GM19193 (cell line): ENCODE results near the gene AKR1C4.

ENCODE experiments used
- POLR2A ChIP-seq: IDR thresholded peaks from 4 replicates; pipeline ENCODE4 v1.6.1; 2011; ENCODE audit not compliant: insufficient read depth, insufficient read length; ENCODE audit errors: extremely low read depth

AKR1C4 gene

GRCh38 chr10:5188358-5188757 is 8.3 kb upstream of the AKR1C4 start:
- TF ChIP-seq POLR2A: no peak

DNA sequence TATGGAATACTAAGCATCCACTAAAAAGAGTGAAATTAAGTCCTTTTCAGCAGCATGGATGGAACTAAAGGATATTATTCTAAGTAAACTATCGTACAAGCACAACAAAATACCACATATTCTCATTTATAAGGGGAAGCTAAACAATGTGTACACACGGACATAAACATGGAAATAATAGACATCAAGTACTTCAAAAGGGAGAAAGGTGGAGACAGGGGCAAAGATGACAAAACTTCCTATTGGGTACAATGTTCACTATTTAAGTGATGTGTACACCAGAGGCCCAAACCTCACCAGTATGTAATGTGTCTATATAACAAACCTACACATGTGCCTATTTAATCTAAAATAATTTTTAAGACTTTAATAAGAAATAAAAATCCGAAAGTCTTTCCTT is 2.2 kb upstream of the AKR1C4 start:
- no peak for TF ChIP-seq POLR2A

GRCh38 chr10:5195727-5196374 is 786 bp upstream of the AKR1C4 start:
- no peak for TF ChIP-seq POLR2A

GRCh38 chr10:5198386-5198785 is 1.7 kb downstream of the AKR1C4 start:
- TF ChIP-seq POLR2A: no peak

DNA sequence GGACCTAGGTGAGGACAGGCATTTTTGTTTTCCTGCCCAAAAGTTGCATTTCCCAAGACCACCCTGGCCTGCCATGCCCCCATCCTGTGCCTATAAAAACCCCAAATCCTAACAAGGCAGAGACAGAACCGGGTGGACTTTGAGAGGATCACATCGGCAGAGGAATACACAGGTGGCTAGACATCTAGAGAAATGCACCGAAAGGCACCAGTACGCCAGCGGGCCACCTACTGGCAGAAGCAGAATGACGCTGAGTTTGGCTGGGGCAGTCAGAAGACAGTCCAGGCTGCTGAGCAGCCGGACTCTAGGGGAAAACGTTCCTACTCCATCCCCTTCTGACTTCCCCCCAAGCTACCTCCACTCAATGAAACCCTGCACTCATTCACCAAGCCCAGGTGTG is 2.8 kb downstream of the AKR1C4 start:
- no peak for TF ChIP-seq POLR2A

- TF ChIP-seq POLR2A: no peak
Measured at GRCh38 chr10:5206799-5207198, 10.2 kb downstream of the AKR1C4 start.

- no peak for TF ChIP-seq POLR2A
Measured at GRCh38 chr10:5211696-5212536, 15.3 kb downstream of the AKR1C4 start.

GRCh38 chr10:5216801-5217200 is 20.2 kb downstream of the AKR1C4 start:
- TF ChIP-seq POLR2A: no peak

DNA sequence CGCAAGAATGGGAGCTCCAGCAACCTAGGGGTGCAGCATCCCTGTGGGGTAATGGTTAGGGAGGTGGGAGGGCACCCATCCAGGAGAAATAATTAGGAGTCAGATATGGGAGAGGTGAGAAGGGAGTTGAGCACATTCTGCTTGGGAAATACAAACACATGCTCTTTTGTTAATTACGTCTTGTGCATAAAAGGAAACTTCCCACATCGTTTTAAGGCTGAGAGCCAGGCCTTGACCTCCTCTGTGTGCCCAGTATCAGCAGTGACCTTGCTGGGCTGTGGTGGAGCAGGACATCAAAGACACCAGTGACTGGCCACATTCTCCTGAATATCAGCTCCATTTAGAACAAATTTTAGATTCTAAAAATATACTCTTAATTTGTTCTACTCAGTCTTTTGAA is 22.6 kb downstream of the AKR1C4 start:
- no peak for TF ChIP-seq POLR2A

DNA sequence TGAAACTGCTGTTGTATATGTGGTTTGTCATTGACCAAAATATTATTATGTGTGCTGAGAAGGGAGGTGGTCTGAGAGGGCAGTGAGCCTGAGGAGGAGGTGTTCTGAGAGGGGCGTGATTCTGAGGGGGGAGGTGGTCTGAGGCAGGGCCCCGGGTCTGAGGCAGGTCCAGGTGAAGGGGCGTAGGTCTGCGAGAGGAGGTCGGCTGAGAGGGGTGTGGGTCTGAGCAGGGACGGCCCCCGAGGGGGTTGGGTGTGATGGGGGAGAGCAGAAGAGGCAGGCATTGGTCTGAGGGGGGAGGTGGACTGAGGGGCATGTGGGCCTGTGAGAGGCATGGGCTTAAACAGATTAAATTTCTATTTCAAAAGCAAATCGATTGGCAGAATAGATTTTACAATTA is 32.4 kb downstream of the AKR1C4 start:
- no peak for TF ChIP-seq POLR2A

- TF ChIP-seq POLR2A: no peak
Measured at GRCh38 chr10:5233324-5233723, 36.7 kb downstream of the AKR1C4 start.

DNA sequence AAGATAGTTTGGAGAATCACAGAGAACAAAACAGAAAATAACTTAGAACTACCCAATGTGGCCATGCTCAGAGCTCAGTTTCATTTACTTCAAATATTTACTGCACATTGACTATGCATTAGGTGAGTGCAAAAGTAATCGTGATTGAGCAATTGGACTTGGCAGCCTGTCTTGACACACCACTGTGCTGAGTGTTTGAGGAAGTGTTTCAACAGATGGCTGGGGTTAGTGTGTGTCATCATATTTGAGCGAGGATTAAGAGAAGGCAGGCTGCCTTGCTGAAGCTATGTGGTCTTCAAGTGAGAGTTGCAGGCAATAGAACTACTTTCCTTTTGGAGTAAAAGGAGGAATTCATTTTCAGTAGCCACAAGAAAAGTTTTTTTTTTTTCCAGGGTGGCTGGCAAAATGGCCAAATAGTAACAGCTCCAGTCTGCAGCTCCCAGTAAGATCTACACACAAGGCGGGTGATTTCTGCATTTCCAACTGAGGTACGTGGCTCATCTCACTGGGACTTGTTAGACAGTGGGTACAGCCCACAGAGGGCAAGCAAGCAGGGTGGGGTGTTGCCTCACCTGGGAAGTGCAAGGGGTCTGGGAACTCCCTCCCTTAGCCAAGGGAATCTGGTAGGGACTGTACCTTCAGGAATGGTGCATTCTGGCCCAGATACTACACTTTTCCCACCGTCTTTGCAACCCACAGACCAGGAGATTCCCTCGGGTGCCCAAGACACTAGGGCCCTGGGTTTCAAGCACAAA is 37.6 kb downstream of the AKR1C4 start:
- TF ChIP-seq POLR2A: no peak

- no peak for TF ChIP-seq POLR2A
Measured at GRCh38 chr10:5242585-5242984, 45.9 kb downstream of the AKR1C4 start.

DNA sequence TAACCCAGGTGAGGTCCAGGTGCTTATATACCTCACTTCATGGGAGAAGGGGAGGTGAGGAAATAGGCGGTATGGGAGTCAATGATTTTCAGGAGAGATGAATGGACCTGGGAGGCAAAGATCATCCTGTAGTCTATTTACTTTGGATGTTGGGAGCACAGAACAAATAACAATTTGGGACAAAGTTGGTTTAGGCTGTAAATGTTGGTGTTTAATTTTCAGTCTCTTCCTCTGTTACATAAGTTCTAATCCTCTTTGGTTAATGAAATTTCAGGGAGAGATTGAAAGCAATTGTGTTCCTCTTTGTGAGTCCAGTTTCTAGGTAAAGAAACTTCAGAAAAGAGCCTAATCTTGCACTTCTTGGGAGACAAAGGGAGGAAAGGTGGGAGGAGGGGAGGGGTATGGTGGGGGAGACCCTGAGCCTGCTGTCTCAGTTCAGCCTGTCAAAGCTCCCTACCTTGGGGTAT is 46.9 kb downstream of the AKR1C4 start:
- TF ChIP-seq POLR2A: no peak
